Large intestine (tissue), 3 donors: ENCODE measurements around the gene SPTBN2. TPM values are rescaled to one million over a fixed set of nuclear protein-coding genes. Genes with fewer than 3 reads are reported as not detected.

ENCODE experiments used
- DNase-seq, 2 donors: peaks; one replicate each; pipeline versions ENCODE4 v3.0.0 to v3.0.0-alpha.2; 2013
- H3K27ac ChIP-seq: one replicate; pipeline ENCODE4 v1.5.1; 2013; ENCODE audit warnings: low read length
- H3K27me3 ChIP-seq: 2 replicates; pipeline ENCODE4 v1.6.1; 2013; ENCODE audit warnings: low read length; ENCODE audit not compliant: control insufficient read depth, insufficient read depth
- H3K36me3 ChIP-seq: 2 replicates; pipeline ENCODE4 v1.6.1; 2013; ENCODE audit warnings: low read length; ENCODE audit not compliant: control insufficient read depth, insufficient read depth
- H3K4me1 ChIP-seq: one replicate; pipeline ENCODE4 v1.6.1; 2013; ENCODE audit warnings: low read length; ENCODE audit not compliant: control insufficient read depth, insufficient read depth
- H3K4me3 ChIP-seq: one replicate; pipeline ENCODE4 v1.5.1; 2013; ENCODE audit warnings: low read length
- H3K9me3 ChIP-seq: one replicate; pipeline ENCODE4 v1.6.1; 2013; ENCODE audit warnings: mild to moderate bottlenecking, low read depth, low read length, moderate library complexity; ENCODE audit not compliant: control insufficient read depth
- WGBS: methylation state at CpG from one replicate; pipeline ENCODE4 v1.1.5; 2013; ENCODE audit warnings: low lambda C conversion rate; ENCODE audit not compliant: insufficient coverage; 5-methylcytosine and 5-hydroxymethylcytosine counted together
- polyA plus RNA-seq: library from polyadenylated mRNA; unstranded; fragments of 120-200 nt; gene quantifications from one replicate; pipeline ENCODE4 v1.2.1, GENCODE V29; 2013

The SPTBN2 gene
- polyA plus RNA-seq, 1 donor: 7.1 TPM

- H3K9me3 ChIP-seq: no peaks in the 10 kb centered on the region
- WGBS: no CpG with 5 or more reads among the region's 2 CpGs
- H3K27ac ChIP-seq: no peak overlapping the region
- no peaks in the 10 kb centered on the region for H3K36me3 ChIP-seq
- no peak for DNase-seq
- H3K27me3 ChIP-seq: no peaks in the 10 kb centered on the region
- H3K4me1 ChIP-seq: no peaks in the 10 kb centered on the region
- H3K4me3 ChIP-seq: no peak overlapping the region
These were observed 44.4 kb downstream of the SPTBN2 start for GRCh38 chr11:66684635-66685034.

DNA sequence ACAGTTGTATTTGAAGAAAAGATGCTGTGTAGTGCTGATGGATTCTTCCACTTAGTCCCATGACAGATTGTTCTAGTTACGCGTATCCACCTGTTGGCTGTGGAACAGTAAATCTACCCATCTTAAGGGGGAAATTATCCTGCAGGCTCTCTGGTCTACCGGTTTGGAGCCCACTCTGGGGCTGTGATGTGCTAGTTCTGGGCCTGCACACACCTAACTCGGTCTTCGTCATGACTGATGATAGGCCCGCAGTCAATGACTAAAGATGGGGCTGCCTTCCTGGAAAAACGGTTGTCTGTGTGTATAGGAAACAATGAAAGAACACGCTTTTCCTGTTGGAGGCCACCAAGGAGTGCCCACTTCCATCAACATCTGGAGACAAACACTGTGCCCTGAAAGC is 45.1 kb downstream of the SPTBN2 start:
- Histone ChIP-seq H3K4me1 (no peaks in the 10 kb centered on the region), H3K27me3 (no peaks in the 10 kb centered on the region), H3K4me3 (no peak overlapping the region), H3K27ac (no peak overlapping the region), H3K36me3 (no peaks in the 10 kb centered on the region), H3K9me3 (no peaks in the 10 kb centered on the region)
- WGBS: no CpG with 5 or more reads among the region's 8 CpGs
- DNase-seq: no peak

DNA sequence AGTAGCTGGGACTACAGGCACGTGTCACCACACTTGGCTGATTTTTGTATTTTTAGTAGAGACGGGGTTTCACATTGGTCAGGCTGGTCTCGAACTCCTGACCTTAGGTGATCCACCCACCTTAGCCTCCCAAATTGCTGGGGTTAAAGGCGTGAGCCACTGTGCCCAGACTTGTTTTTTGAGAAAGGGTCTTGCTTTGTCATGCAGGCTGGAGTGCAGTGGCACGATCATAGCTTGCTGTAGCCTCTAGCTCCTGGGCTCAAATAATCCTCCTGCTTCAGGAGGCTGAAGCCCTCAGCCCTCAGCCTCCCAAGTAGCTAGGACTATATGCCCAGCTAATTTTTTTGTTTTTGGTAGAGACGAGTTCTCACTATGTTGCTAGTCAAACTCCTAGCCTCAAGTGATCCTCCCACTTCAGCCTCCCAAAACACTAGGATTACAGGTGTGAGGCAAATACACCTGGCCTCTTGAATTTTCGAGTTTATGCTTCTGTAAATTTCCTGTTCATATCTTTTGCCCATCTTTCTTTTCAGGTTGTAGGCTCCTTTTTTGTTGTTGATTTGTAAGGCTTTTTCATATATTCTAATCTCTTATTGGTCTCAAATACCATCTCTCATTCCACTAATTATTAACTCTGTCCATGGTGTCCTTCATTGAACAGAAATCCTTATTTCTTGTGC is 47.9 kb downstream of the SPTBN2 start:
- no peak for DNase-seq
- Histone ChIP-seq H3K27ac (no peak overlapping the region), H3K4me1 (peaks cover 5% of the 10 kb centered on the region), H3K9me3 (no peaks in the 10 kb centered on the region), H3K4me3 (no peak overlapping the region), H3K27me3 (no peaks in the 10 kb centered on the region), H3K36me3 (peaks cover 2% of the 10 kb centered on the region)
- WGBS: 82% methylated on average over 2 of the region's 7 CpGs

- DNase-seq: peak; percentile 96
- H3K27ac ChIP-seq: peak within 1 kb of the TSS; percentile 96
- peaks cover 6% of the 10 kb centered on the region for H3K4me1 ChIP-seq
- peak within 1 kb of the TSS; percentile 85 for H3K4me3 ChIP-seq
- H3K27me3 ChIP-seq: no peaks in the 10 kb centered on the region
- H3K9me3 ChIP-seq: no peaks in the 10 kb centered on the region
- H3K36me3 ChIP-seq: peaks cover 7% of the 10 kb centered on the region
- WGBS: no CpG with 5 or more reads among the region's 61 CpGs
These were observed 51.2 kb downstream of the SPTBN2 start, which contains the start of gene RBM4B for GRCh38 chr11:66677599-66678375. TSS of gene RBM4B (minus strand) at chr11:66677887. CDS start at chr11:66677079, 808 bp downstream.

GRCh38 chr11:66676931-66677598 is 52.0 kb downstream of the SPTBN2 start:
- peak overlapping the region; percentile 96 for H3K27ac ChIP-seq
- peaks cover 6% of the 10 kb centered on the region for H3K4me1 ChIP-seq
- peak in 1 of 2 donors; percentile 46 for DNase-seq
- WGBS: no CpG with 5 or more reads among the region's 27 CpGs
- H3K9me3 ChIP-seq: no peaks in the 10 kb centered on the region
- H3K27me3 ChIP-seq: no peaks in the 10 kb centered on the region
- peak overlapping the region; percentile 85 for H3K4me3 ChIP-seq
- peaks cover 7% of the 10 kb centered on the region for H3K36me3 ChIP-seq

DNA sequence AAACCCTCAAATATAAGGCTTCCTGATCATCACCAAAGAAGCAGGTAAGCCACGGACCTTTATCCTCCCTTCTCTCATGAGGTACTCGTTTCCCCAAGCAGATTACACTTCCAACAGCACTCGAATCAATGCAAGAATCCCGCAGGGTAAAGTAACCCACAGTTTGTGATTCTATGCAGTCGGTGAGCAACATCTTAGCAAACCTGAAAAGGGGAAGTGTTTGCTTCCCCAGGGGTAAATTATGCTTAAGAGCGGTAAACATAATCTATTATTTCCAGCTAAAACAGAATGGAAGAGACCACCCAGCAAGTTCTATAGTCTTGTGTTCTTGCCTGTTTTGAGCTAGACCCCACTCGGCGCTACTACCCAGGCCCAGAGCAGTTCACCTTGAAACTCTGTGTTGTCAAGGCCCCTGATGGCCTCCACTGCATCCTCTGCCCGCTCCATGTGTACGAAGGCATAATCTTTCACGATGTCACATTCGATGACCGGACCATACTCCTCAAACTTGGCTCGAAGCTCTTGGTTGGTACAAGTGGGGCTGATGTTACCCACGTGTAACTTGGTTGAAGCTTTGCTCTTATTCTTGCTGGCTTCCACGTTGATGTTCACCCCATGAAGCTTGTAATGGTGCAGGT is 52.6 kb downstream of the SPTBN2 start:
- peaks cover 6% of the 10 kb centered on the region for H3K4me1 ChIP-seq

GRCh38 chr11:66674964-66675602 is 53.9 kb downstream of the SPTBN2 start:
- DNase-seq: peak in 1 of 2 donors; percentile 7
- H3K36me3 ChIP-seq: peaks cover 12% of the 10 kb centered on the region
- H3K4me1 ChIP-seq: peaks cover 6% of the 10 kb centered on the region
- H3K27ac ChIP-seq: no peak overlapping the region
- no CpG with 5 or more reads among the region's 2 CpGs for WGBS
- H3K27me3 ChIP-seq: no peaks in the 10 kb centered on the region
- H3K4me3 ChIP-seq: no peak overlapping the region
- no peaks in the 10 kb centered on the region for H3K9me3 ChIP-seq

More for the DNA sequence above, 52.6 kb downstream of the SPTBN2 start:
- Histone ChIP-seq H3K27ac (no peak overlapping the region), H3K27me3 (no peaks in the 10 kb centered on the region), H3K9me3 (no peaks in the 10 kb centered on the region), H3K36me3 (peaks cover 7% of the 10 kb centered on the region), H3K4me3 (no peak overlapping the region)
- no peak for DNase-seq
- no CpG with 5 or more reads among the region's 16 CpGs for WGBS

GRCh38 chr11:66670816-66671215 is 58.2 kb downstream of the SPTBN2 start:
- no peaks in the 10 kb centered on the region for H3K27me3 ChIP-seq
- H3K36me3 ChIP-seq: peaks cover 34% of the 10 kb centered on the region
- no peaks in the 10 kb centered on the region for H3K4me1 ChIP-seq
- no peaks in the 10 kb centered on the region for H3K9me3 ChIP-seq
- no CpG with 5 or more reads among the region's 5 CpGs for WGBS
- no peak overlapping the region for H3K27ac ChIP-seq
- no peak for DNase-seq
- no peak overlapping the region for H3K4me3 ChIP-seq

DNA sequence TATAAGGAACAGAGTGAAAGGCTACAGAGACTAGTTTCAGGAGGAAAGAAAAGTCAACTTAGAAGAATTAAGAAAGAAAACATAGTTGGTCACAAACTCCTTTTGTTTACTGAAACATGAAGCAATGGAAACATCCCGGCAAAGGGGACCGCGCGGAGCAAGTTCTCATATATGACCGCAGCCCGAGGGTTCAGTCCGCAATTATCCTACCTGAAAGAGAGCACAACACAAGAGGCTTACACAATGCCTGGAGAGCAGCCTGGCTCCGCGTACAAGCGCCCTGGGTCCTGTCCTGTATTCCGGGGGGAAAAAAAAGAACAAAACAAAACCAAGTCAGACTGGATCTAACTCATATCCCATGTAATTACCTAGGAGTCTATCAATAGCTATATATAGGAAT is 63.6 kb downstream of the SPTBN2 start:
- DNase-seq: no peak
- peaks cover 54% of the 10 kb centered on the region for H3K36me3 ChIP-seq

More for the DNA sequence above, 63.6 kb downstream of the SPTBN2 start:
- no CpG with 5 or more reads among the region's 11 CpGs for WGBS
- H3K27ac ChIP-seq: no peak overlapping the region
- H3K4me1 ChIP-seq: no peaks in the 10 kb centered on the region
- H3K9me3 ChIP-seq: no peaks in the 10 kb centered on the region
- H3K4me3 ChIP-seq: no peak overlapping the region
- H3K27me3 ChIP-seq: no peaks in the 10 kb centered on the region
